Peyer's patch (tissue), 4 donors: ENCODE results near the gene LMOD1.

ENCODE experiments used
- POLR2A ChIP-seq, 2 donors: fragments of 450-650 bp; IDR thresholded peaks; one replicate each; pipeline ENCODE4 v1.5.1; 2017; ENCODE audit warnings: antibody characterized with exemption in 2 of 2, mild to moderate bottlenecking in 2 of 2, moderate library complexity in 2 of 2
- TF ChIP-seq, protein P1 (sequence below), 6 experiments: fragments of 450-650 bp in 4 of 6; fragments of 200-600 bp in 2 of 6; sonication (generic) in 1 of 6; IDR thresholded peaks; one replicate each; pipeline ENCODE4 v1.5.1; 2017 to 2019; ENCODE audit warnings: antibody characterized with exemption in 6 of 6, mild to moderate bottlenecking in 3 of 6, moderate library complexity in 1 of 6

DNA sequence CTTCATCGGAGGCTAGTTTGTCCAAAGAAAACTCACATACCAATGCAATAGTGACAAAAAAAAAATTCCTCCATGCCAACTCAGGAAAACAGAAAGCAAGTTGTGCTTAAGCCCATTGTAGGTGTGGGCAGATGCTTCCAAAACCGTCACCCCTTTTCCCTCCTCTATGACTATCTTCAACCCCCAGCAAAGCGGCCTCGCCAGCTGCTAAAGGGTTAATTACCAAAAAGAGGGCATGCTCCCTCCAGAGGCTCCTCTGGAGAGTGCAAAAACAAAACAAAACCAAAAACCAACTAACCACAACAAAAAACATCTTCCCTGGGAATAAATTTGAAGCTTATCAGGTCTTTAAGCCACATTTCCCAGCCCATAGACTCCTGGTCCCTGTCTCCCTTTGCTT lies 1.2 kb downstream of the LMOD1 start:
- TF ChIP-seq, protein P1, sequence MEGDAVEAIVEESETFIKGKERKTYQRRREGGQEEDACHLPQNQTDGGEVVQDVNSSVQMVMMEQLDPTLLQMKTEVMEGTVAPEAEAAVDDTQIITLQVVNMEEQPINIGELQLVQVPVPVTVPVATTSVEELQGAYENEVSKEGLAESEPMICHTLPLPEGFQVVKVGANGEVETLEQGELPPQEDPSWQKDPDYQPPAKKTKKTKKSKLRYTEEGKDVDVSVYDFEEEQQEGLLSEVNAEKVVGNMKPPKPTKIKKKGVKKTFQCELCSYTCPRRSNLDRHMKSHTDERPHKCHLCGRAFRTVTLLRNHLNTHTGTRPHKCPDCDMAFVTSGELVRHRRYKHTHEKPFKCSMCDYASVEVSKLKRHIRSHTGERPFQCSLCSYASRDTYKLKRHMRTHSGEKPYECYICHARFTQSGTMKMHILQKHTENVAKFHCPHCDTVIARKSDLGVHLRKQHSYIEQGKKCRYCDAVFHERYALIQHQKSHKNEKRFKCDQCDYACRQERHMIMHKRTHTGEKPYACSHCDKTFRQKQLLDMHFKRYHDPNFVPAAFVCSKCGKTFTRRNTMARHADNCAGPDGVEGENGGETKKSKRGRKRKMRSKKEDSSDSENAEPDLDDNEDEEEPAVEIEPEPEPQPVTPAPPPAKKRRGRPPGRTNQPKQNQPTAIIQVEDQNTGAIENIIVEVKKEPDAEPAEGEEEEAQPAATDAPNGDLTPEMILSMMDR (IDR thresholded peaks at IDR 0.05): peak in 1 of 6 experiments; percentile 18
- no peak for TF ChIP-seq POLR2A (IDR thresholded peaks at IDR 0.05)
